ENCODE results near the gene TLR9.

Gene TLR9

DNA sequence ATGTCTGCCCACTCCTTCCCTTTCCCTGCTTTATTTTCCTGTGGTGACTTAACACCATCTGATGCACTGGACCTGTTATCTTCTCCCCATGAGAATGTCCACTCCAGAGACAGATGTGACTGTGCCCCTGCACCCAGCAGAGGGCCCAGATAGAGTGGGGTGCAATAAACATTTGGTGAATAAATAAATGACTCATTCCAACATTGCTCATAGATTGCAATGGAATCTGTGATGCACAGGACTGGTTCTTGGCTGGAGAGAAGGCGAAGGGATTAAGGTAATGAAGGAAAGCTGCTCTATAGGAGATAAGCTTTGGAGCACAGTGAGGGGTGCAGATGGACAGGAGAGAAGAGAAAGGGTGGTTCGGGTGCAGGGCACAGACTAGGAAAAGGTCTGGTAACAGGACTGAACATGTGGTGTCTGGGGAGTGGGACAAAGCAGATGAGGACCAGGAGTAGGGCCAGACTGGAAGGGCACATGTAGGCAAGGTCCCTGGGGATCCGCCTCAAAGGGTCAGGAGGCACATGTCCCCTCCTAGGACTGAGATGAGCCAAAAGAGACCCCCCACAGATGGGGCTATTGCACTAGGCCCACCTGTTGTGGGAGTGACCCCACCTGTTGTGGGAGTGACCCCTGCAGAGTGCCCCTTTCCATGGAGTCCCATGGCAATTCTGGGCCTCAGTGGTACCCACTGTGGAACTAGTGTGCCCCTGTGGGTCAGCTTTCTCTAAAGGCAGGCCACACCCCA lies 53.8 kb downstream of the TLR9 start:
- DNase-seq, result no peak
